GM12892 (cell line): ENCODE measurements around the gene NKX6-2.

ENCODE experiments used
- POLR2A ChIP-seq: IDR thresholded peaks from 2 replicates; pipeline ENCODE4 v1.6.1; 2011; ENCODE audit warnings: low read depth, low read length, control low read depth
- POLR2AphosphoS5 ChIP-seq: IDR thresholded peaks from 2 replicates; pipeline ENCODE4 v1.6.1; 2011; ENCODE audit warnings: low read depth, low read length, control low read depth

DNA sequence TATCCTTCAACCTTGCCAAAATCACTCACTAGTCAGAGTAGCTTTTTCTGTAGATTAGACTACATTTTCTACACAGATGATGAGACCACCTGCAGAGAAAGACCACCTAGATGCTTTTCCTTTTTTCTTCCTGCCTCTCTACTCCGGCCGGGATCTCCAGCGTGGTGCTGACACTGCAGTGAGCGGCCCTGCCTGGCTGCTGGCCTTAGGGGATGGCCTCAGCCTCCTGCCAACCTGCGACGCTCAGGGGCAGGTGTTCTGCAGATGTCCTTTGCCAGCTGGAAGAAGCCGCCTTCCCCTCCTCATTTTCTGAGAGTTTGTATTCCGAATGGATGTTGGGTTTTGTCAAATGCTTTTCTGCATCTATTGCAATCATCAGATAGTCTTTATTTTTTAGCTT is 43.5 kb upstream of the NKX6-2 start:
- TF ChIP-seq POLR2A (no peak), POLR2AphosphoS5 (no peak)
